ENCODE results near the gene PLCH1. TPM values are rescaled to one million over a fixed set of nuclear protein-coding genes. Genes with fewer than 3 reads are reported as not detected.

The PLCH1 gene
- polyA plus RNA-seq, 1 donor (not counting 4 experiments of a cell fraction or from before 2014, with no cell fraction given): 0.05 TPM

- no peaks in the 10 kb centered on the region for H3K9me1 ChIP-seq (ENCODE audit: control insufficient read depth, extremely low read depth, insufficient read depth, low read length)
- H3K9ac ChIP-seq (ENCODE audit: control insufficient read depth, extremely low read depth, insufficient read depth, low read length): no peak overlapping the region
- H2AFZ ChIP-seq (ENCODE audit: control insufficient read depth, low read length): no peak overlapping the region
- H3K36me3 ChIP-seq (ENCODE audit: control insufficient read depth in 2 of 2, extremely low read depth in 1 of 2, insufficient read depth in 2 of 2, low read length in 2 of 2): no peaks in the 10 kb centered on the region
- H3K4me1 ChIP-seq (ENCODE audit: control insufficient read depth, extremely low read depth, insufficient read depth, low read length): no peaks in the 10 kb centered on the region
- no peak for TF ChIP-seq EZH2 (IDR thresholded peaks at IDR 0.05; ENCODE audit: low read length)
- TF ChIP-seq, protein P1, sequence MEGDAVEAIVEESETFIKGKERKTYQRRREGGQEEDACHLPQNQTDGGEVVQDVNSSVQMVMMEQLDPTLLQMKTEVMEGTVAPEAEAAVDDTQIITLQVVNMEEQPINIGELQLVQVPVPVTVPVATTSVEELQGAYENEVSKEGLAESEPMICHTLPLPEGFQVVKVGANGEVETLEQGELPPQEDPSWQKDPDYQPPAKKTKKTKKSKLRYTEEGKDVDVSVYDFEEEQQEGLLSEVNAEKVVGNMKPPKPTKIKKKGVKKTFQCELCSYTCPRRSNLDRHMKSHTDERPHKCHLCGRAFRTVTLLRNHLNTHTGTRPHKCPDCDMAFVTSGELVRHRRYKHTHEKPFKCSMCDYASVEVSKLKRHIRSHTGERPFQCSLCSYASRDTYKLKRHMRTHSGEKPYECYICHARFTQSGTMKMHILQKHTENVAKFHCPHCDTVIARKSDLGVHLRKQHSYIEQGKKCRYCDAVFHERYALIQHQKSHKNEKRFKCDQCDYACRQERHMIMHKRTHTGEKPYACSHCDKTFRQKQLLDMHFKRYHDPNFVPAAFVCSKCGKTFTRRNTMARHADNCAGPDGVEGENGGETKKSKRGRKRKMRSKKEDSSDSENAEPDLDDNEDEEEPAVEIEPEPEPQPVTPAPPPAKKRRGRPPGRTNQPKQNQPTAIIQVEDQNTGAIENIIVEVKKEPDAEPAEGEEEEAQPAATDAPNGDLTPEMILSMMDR (optimal IDR thresholded peaks at IDR 0.05 in 1 of 3, IDR thresholded peaks at IDR 0.05 in 1 of 3, conservative IDR thresholded peaks at IDR 0.05 in 1 of 3; ENCODE audit: extremely low read depth in 1 of 3, insufficient read depth in 2 of 3, low read length in 3 of 3): peak in 2 of 3 experiments; percentile 36 to 47
- DNase-seq (ENCODE audit: low read depth, low spot score) (no peak), FAIRE-seq (no peak)
- H3K27ac ChIP-seq (ENCODE audit: control insufficient read depth, insufficient read depth, low read length): no peak overlapping the region
- H3K9me3 ChIP-seq (ENCODE audit: control insufficient read depth, low read depth, low read length): no peaks in the 10 kb centered on the region
- H3K79me2 ChIP-seq (ENCODE audit: control insufficient read depth, insufficient read depth, low read length): no peaks in the 10 kb centered on the region
- H3K27me3 ChIP-seq (ENCODE audit: control insufficient read depth, extremely low read depth, insufficient read depth, low read length): no peaks in the 10 kb centered on the region
- H3K4me2 ChIP-seq (ENCODE audit: control insufficient read depth, extremely low read depth, insufficient read depth, low read depth, low read length): no peak overlapping the region
- H3K4me3 ChIP-seq (ENCODE audit: control insufficient read depth in 2 of 3, extremely low read depth in 1 of 3, insufficient read depth in 2 of 3, low read depth in 1 of 3, low read length in 3 of 3): no peak overlapping the region
- no peaks in the 10 kb centered on the region for H4K20me1 ChIP-seq (ENCODE audit: control insufficient read depth, extremely low read depth, insufficient read depth, low read length)
- dilution Hi-C loops (cut with MboI; ENCODE audit: extremely low pct_ligation_motif_present, low sequenced_read_pairs): no loop called here
Observed at GRCh38 chr3:155753038-155753639, 8.3 kb upstream of the PLCH1 start.

DNA sequence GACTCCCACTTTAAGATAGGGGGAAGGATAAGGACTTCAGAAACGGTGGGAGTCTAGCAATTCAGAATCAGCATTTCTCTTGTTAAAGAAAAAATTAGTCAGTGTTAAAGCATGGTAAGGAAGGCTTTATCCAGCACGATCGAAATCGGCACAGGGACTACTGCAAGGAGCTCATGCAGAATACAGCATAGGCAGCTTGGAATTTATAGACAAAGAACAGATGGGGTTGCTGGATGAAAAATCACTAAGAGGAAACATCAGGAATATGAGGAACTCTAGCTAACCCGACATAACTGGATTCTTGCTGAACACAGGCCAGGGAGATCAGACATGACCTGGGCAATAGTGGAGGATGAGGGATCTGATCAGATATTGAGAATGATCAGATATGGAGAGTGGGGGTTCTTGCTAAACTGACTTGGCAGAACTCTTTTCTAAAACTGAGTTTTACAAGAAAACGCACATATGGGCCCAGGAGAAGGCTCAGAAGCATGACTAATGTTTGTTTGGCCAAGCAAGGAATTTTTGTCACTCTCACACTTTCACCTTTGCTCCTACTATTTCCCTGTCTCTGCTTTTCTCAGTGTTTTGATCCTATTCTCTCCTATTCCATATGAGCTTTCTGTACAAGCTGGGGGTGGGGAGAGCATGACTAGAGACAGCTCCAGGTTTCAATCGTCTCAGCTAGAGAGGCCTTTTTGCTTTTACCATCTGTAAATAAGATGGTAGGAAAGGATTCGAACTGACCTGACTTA lies 3.9 kb upstream of the PLCH1 start:
- no peaks in the 10 kb centered on the region for H3K79me2 ChIP-seq (ENCODE audit: control insufficient read depth, insufficient read depth, low read length)
- H3K9me1 ChIP-seq (ENCODE audit: control insufficient read depth, extremely low read depth, insufficient read depth, low read length): no peaks in the 10 kb centered on the region
- no peak overlapping the region for H3K4me2 ChIP-seq (ENCODE audit: control insufficient read depth, extremely low read depth, insufficient read depth, low read depth, low read length)
- no peak overlapping the region for H2AFZ ChIP-seq (ENCODE audit: control insufficient read depth, low read length)
- H3K9ac ChIP-seq (ENCODE audit: control insufficient read depth, extremely low read depth, insufficient read depth, low read length): no peak overlapping the region
- H3K27me3 ChIP-seq (ENCODE audit: control insufficient read depth, extremely low read depth, insufficient read depth, low read length): peaks cover 23% of the 10 kb centered on the region
- no peak for FAIRE-seq
- TF ChIP-seq, protein P1 (optimal IDR thresholded peaks at IDR 0.05 in 1 of 3, IDR thresholded peaks at IDR 0.05 in 1 of 3, conservative IDR thresholded peaks at IDR 0.05 in 1 of 3; ENCODE audit: extremely low read depth in 1 of 3, insufficient read depth in 2 of 3, low read length in 3 of 3): no peak
- no peak for TF ChIP-seq EZH2 (IDR thresholded peaks at IDR 0.05; ENCODE audit: low read length)
- H3K4me3 ChIP-seq (ENCODE audit: control insufficient read depth in 2 of 3, extremely low read depth in 1 of 3, insufficient read depth in 2 of 3, low read depth in 1 of 3, low read length in 3 of 3): no peak overlapping the region
- peaks cover 13% of the 10 kb centered on the region for H3K4me1 ChIP-seq (ENCODE audit: control insufficient read depth, extremely low read depth, insufficient read depth, low read length)
- dilution Hi-C loops (cut with MboI; ENCODE audit: extremely low pct_ligation_motif_present, low sequenced_read_pairs): no loop called here
- no peaks in the 10 kb centered on the region for H3K36me3 ChIP-seq (ENCODE audit: control insufficient read depth in 2 of 2, extremely low read depth in 1 of 2, insufficient read depth in 2 of 2, low read length in 2 of 2)
- no peak for DNase-seq (ENCODE audit: low read depth, low spot score)
- H4K20me1 ChIP-seq (ENCODE audit: control insufficient read depth, extremely low read depth, insufficient read depth, low read length): no peaks in the 10 kb centered on the region
- H3K27ac ChIP-seq (ENCODE audit: control insufficient read depth, insufficient read depth, low read length): no peak overlapping the region
- no peaks in the 10 kb centered on the region for H3K9me3 ChIP-seq (ENCODE audit: control insufficient read depth, low read depth, low read length)
